Activated T-helper 1 cell treated with Interleukin-2 at 50 U/mL for 16 hours (primary cell): ENCODE data around the gene CFLAR.
"Not testable (repeated sequence)": the region's sequence is repeated elsewhere in the genome, so short reads cannot be mapped to it uniquely, and the experiment has no call there.

Experiments used
- DNase-seq: peaks from one replicate; pipeline ENCODE4 v3.0.0-alpha.2; 2020; ENCODE audit warnings: low read depth

The CFLAR gene

GRCh38 chr2:201149064-201149820 is 33.3 kb downstream of the CFLAR start:
- no peak for DNase-seq

GRCh38 chr2:201149821-201150165 is 33.8 kb downstream of the CFLAR start:
- DNase-seq = not testable (repeated sequence)

GRCh38 chr2:201150454-201151020 is 34.6 kb downstream of the CFLAR start:
- no peak for DNase-seq

GRCh38 chr2:201151127-201151981 is 35.4 kb downstream of the CFLAR start:
- no peak for DNase-seq

GRCh38 chr2:201152517-201152916 is 36.6 kb downstream of the CFLAR start:
- DNase-seq = no peak

GRCh38 chr2:201152999-201153815 is 37.2 kb downstream of the CFLAR start:
- no peak for DNase-seq

- no peak for DNase-seq
Observed at GRCh38 chr2:201154615-201155399, 38.8 kb downstream of the CFLAR start.

- no peak for DNase-seq
Observed at GRCh38 chr2:201156036-201156435, 40.1 kb downstream of the CFLAR start.

GRCh38 chr2:201156640-201157039 is 40.7 kb downstream of the CFLAR start:
- DNase-seq = no peak

- DNase-seq = no peak
Observed at GRCh38 chr2:201157694-201158093, 41.7 kb downstream of the CFLAR start.

- DNase-seq = peak; percentile 13
Observed at GRCh38 chr2:201158111-201158929, 42.4 kb downstream of the CFLAR start.

- DNase-seq = no peak
Observed at GRCh38 chr2:201164166-201164565, 48.2 kb downstream of the CFLAR start.

- DNase-seq = no peak
Observed at GRCh38 chr2:201167546-201167945, 51.6 kb downstream of the CFLAR start.

- not testable (repeated sequence) for DNase-seq
Observed at GRCh38 chr2:201168496-201168895, 52.5 kb downstream of the CFLAR start.

GRCh38 chr2:201171259-201171814 is 55.4 kb downstream of the CFLAR start:
- no peak for DNase-seq

- DNase-seq = no peak
Observed at GRCh38 chr2:201172279-201172678, 56.3 kb downstream of the CFLAR start.

GRCh38 chr2:201174687-201175086 is 58.7 kb downstream of the CFLAR start:
- DNase-seq = no peak

GRCh38 chr2:201176081-201176481 is 60.1 kb downstream of the CFLAR start:
- no peak for DNase-seq

GRCh38 chr2:201180010-201180409 is 64.0 kb downstream of the CFLAR start:
- DNase-seq = no peak
